ENCODE data around the gene PPP3R1. TPM values are rescaled to one million over a fixed set of nuclear protein-coding genes. Genes with fewer than 3 reads are reported as not detected.

PPP3R1 gene
- total and polyA plus RNA-seq, 2 donors (not counting 3 experiments of a cell fraction or from before 2014, with no cell fraction given), result 8.4 to 62.2 TPM

GRCh38 chr2:68134120-68134519 is 118.2 kb downstream of the PPP3R1 start:
- no peaks in the 10 kb centered on the region for H3K79me2 ChIP-seq (ENCODE audit: control insufficient read depth, insufficient read depth, low read length)
- H3K27me3 ChIP-seq (ENCODE audit: control insufficient read depth in 2 of 2, insufficient read depth in 2 of 2, low read length in 2 of 2), result no peaks in the 10 kb centered on the region
- no peak overlapping the region for H3K4me2 ChIP-seq (ENCODE audit: insufficient read depth, low read length)
- DNase-seq (ENCODE audit: low read depth, low spot score) (no peak), FAIRE-seq (no peak)
- no peaks in the 10 kb centered on the region for H4K20me1 ChIP-seq (replicated peaks; ENCODE audit: control insufficient read depth, extremely low read depth, insufficient read depth, low read length)
- H3K4me1 ChIP-seq (ENCODE audit: control insufficient read depth, extremely low read depth, insufficient read depth, low read length), result no peaks in the 10 kb centered on the region
- no peaks in the 10 kb centered on the region for H3K9me1 ChIP-seq (replicated peaks; ENCODE audit: control insufficient read depth, extremely low read depth, insufficient read depth, low read length)
- no peak overlapping the region for H3K9ac ChIP-seq (replicated peaks; ENCODE audit: extremely low read depth, insufficient read depth, low read length)
- H3K4me3 ChIP-seq (replicated peaks in 1 of 3; ENCODE audit: insufficient read depth in 1 of 3, low read depth in 1 of 3, low read length in 3 of 3), result no peak overlapping the region
- POLR2A ChIA-PET, result no interaction called here
- no peak for TF ChIP-seq EZH2 (IDR thresholded peaks at IDR 0.05; ENCODE audit: borderline replicate concordance, low read depth, low read length, severe bottlenecking)
- TF ChIP-seq, protein P1, sequence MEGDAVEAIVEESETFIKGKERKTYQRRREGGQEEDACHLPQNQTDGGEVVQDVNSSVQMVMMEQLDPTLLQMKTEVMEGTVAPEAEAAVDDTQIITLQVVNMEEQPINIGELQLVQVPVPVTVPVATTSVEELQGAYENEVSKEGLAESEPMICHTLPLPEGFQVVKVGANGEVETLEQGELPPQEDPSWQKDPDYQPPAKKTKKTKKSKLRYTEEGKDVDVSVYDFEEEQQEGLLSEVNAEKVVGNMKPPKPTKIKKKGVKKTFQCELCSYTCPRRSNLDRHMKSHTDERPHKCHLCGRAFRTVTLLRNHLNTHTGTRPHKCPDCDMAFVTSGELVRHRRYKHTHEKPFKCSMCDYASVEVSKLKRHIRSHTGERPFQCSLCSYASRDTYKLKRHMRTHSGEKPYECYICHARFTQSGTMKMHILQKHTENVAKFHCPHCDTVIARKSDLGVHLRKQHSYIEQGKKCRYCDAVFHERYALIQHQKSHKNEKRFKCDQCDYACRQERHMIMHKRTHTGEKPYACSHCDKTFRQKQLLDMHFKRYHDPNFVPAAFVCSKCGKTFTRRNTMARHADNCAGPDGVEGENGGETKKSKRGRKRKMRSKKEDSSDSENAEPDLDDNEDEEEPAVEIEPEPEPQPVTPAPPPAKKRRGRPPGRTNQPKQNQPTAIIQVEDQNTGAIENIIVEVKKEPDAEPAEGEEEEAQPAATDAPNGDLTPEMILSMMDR (IDR thresholded peaks at IDR 0.05; ENCODE audit: extremely low read depth in 1 of 2, insufficient read depth in 1 of 2, low read depth in 1 of 2, low read length in 2 of 2), result no peak
- no peak for TF ChIP-seq POLR2A (IDR thresholded peaks at IDR 0.05; ENCODE audit: low read depth, low read length)
- TF ChIP-seq MYC (IDR thresholded peaks at IDR 0.05; ENCODE audit: low read depth, low read length), result no peak
- no peak for TF ChIP-seq FOS (IDR thresholded peaks at IDR 0.05; ENCODE audit: borderline replicate concordance, insufficient read depth, low read length)
- no peak for TF ChIP-seq MAX (IDR thresholded peaks at IDR 0.05; ENCODE audit: insufficient read depth, insufficient read length)
- TF ChIP-seq JUN (IDR thresholded peaks at IDR 0.05; ENCODE audit: borderline replicate concordance, insufficient read depth, insufficient read length, low read depth), result no peak
- TF ChIP-seq GATA2 (IDR thresholded peaks at IDR 0.05; ENCODE audit: insufficient read depth, insufficient read length, low read depth, low read length), result no peak
- no peak for TF ChIP-seq POLR2AphosphoS5 (IDR thresholded peaks at IDR 0.05; ENCODE audit: insufficient read depth, low read depth, low read length)
- intact Hi-C loops (cut with micrococcal nuclease) (no loop called here), dilution Hi-C loops (cut with MboI; ENCODE audit: extremely low pct_ligation_motif_present, low sequenced_read_pairs) (no loop called here)
- no peaks in the 10 kb centered on the region for H3K9me3 ChIP-seq (replicated peaks; ENCODE audit: control insufficient read depth, insufficient read depth, low read length)
- H3K36me3 ChIP-seq (ENCODE audit: control insufficient read depth in 2 of 2, extremely low read depth in 1 of 2, insufficient read depth in 2 of 2, low read length in 2 of 2), result peaks cover 0 to 2% of the 10 kb centered on the region in 2 experiments
- H2AFZ ChIP-seq (ENCODE audit: low read depth, low read length), result no peak overlapping the region
- BruUV-seq (replicated peaks), result no TSS peak
- H3K27ac ChIP-seq (ENCODE audit: insufficient read depth, low read depth, low read length), result no peak overlapping the region
- CTCF ChIA-PET, result interaction anchor here (2.6 kb wide), 1 partner anchor 12 kb away, joined by 10 read pairs; no protein-coding TSS in a partner anchor

Other genes with a start within 250 kb of the PPP3R1 start
- gene C1D, start 189.5 kb downstream of the PPP3R1 start, total RNA-seq, result 11.1 and 11.4 TPM in 2 replicates
- 7.7 and 14.0 TPM in 2 replicates for gene C1D, start 189.5 kb downstream of the PPP3R1 start, polyA plus RNA-seq
- 19.9 and 25.6 TPM in 2 replicates for gene PNO1, start 94.6 kb downstream of the PPP3R1 start, total RNA-seq
- gene PNO1, start 94.6 kb downstream of the PPP3R1 start, polyA plus RNA-seq, result 9.4 and 9.9 TPM in 2 replicates
- gene CNRIP1, start 67.4 kb upstream of the PPP3R1 start, total RNA-seq, result 73.8 and 74.6 TPM in 2 replicates
- gene CNRIP1, start 67.4 kb upstream of the PPP3R1 start, polyA plus RNA-seq, result 88.6 and 98.9 TPM in 2 replicates
- gene PLEK, start 112.8 kb upstream of the PPP3R1 start, total RNA-seq, result 0.11 and 0.18 TPM in 2 replicates
- gene PLEK, start 112.8 kb upstream of the PPP3R1 start, polyA plus RNA-seq, result 0.03 TPM in 1 of 2 replicates, not detected in the other
- gene FBXO48, start 214.8 kb upstream of the PPP3R1 start, total RNA-seq, result 0.73 and 0.83 TPM in 2 replicates
- 0.46 and 0.48 TPM in 2 replicates for gene FBXO48, start 214.8 kb upstream of the PPP3R1 start, polyA plus RNA-seq
- 2.3 and 2.4 TPM in 2 replicates for gene APLF, start 215.1 kb upstream of the PPP3R1 start, total RNA-seq
- gene APLF, start 215.1 kb upstream of the PPP3R1 start, polyA plus RNA-seq, result 0.70 and 0.75 TPM in 2 replicates

Data from endothelial cell of umbilical vein (primary cell).